GM06990 (cell line): ENCODE measurements around the gene ABCG4.
"Not testable (repeated sequence)": the region's sequence is repeated elsewhere in the genome, so short reads cannot be mapped to it uniquely, and the experiment has no call there.

Experiments
- DNase-seq: peaks from one replicate; pipeline ENCODE4 v3.0.0-alpha.2; 2011; ENCODE audit not compliant: insufficient read length; ENCODE audit errors: extremely low read depth
- H3K27me3 ChIP-seq: replicated peaks from 2 replicates; pipeline ENCODE4 v1.6.0; 2011; ENCODE audit warnings: low read length; ENCODE audit not compliant: control insufficient read depth, insufficient read depth
- H3K36me3 ChIP-seq: 2 replicates; pipeline ENCODE4 v1.5.1; 2011; ENCODE audit warnings: low read length; ENCODE audit not compliant: control insufficient read depth, insufficient read depth
- H3K4me3 ChIP-seq: replicated peaks from 2 replicates; pipeline ENCODE4 v1.5.1; 2011; ENCODE audit warnings: low read depth, mild to moderate bottlenecking, control low read depth, low read length
- CTCF ChIP-seq: IDR thresholded peaks from 2 replicates; pipeline ENCODE4 v1.5.1; 2011; ENCODE audit warnings: low read length, control low read depth, mild to moderate bottlenecking, inconsistent platforms; ENCODE audit not compliant: insufficient read depth, poor library complexity, severe bottlenecking

Gene ABCG4

GRCh38 chr11:119178166-119178680, 29.4 kb downstream of the ABCG4 start:
- no peak for DNase-seq
- H3K36me3 ChIP-seq: peaks cover 12% of the 10 kb centered on the region
- no peak for TF ChIP-seq CTCF
- no peak overlapping the region for H3K4me3 ChIP-seq
- no peaks in the 10 kb centered on the region for H3K27me3 ChIP-seq

- TF ChIP-seq CTCF: no peak
- DNase-seq: no peak
- H3K36me3 ChIP-seq: peaks cover 14% of the 10 kb centered on the region
- H3K4me3 ChIP-seq: no peak overlapping the region
- no peaks in the 10 kb centered on the region for H3K27me3 ChIP-seq
These were observed 30.5 kb downstream of the ABCG4 start for GRCh38 chr11:119179342-119179741.

GRCh38 chr11:119179983-119180382, 31.1 kb downstream of the ABCG4 start:
- TF ChIP-seq CTCF: no peak
- no peak overlapping the region for H3K4me3 ChIP-seq
- H3K27me3 ChIP-seq: no peaks in the 10 kb centered on the region
- DNase-seq: no peak
- H3K36me3 ChIP-seq: peaks cover 8% of the 10 kb centered on the region

GRCh38 chr11:119180729-119181676, 32.2 kb downstream of the ABCG4 start:
- DNase-seq: no peak
- no peak overlapping the region for H3K4me3 ChIP-seq
- peaks cover 7% of the 10 kb centered on the region for H3K36me3 ChIP-seq
- no peak for TF ChIP-seq CTCF
- no peaks in the 10 kb centered on the region for H3K27me3 ChIP-seq

GRCh38 chr11:119181677-119182412, 33.0 kb downstream of the ABCG4 start:
- Histone ChIP-seq H3K4me3 (no peak overlapping the region), H3K36me3 (peaks cover 7% of the 10 kb centered on the region), H3K27me3 (no peaks in the 10 kb centered on the region)
- TF ChIP-seq CTCF: no peak
- DNase-seq: no peak

GRCh38 chr11:119184399-119184798, 35.5 kb downstream of the ABCG4 start:
- H3K27me3 ChIP-seq, DNase-seq, H3K36me3 ChIP-seq, H3K4me3 ChIP-seq: not testable (repeated sequence)
